HepG2 (cell line): ENCODE data around the gene ZNF425. TPM values are rescaled to one million over a fixed set of nuclear protein-coding genes. Genes with fewer than 3 reads are reported as not detected.
A peak's percentile ranks its signal among the peaks of the same experiment; 100 is the strongest.

Source experiments
- ATF7-NPFF ChIP-seq: sonication (generic); formaldehyde crosslinking; IDR thresholded peaks from 2 replicates; pipeline ENCODE4 v1.8.1; 2023; ENCODE audit warnings: mild to moderate bottlenecking, low read depth, missing genetic modification reagents, moderate library complexity
- CBX1 ChIP-seq: IDR thresholded peaks from one replicate; pipeline ENCODE4 v1.6.1; 2016; ENCODE audit warnings: antibody characterized with exemption, low read depth
- CHD2 ChIP-seq: IDR thresholded peaks from 2 replicates; pipeline ENCODE4 v1.6.1; 2011; ENCODE audit warnings: low read depth, low read length, improper control_type of control experiment
- DNMT3B ChIP-seq: conservative IDR thresholded peaks from 2 replicates; pipeline ENCODE4 v1.6.1; 2016; ENCODE audit warnings: missing biosample characterization, control low read depth
- GTF2F1 ChIP-seq: fragments of 150-350 bp; IDR thresholded peaks from 2 replicates; pipeline ENCODE4 v1.6.1; 2014; ENCODE audit warnings: low read length
- GZF1 ChIP-seq: sonication (generic); formaldehyde crosslinking; IDR thresholded peaks from 2 replicates; pipeline ENCODE4 v1.5.1; 2020; ENCODE audit warnings: mild to moderate bottlenecking, missing genetic modification reagents
- HDAC1 ChIP-seq: sonication (generic); formaldehyde crosslinking; IDR thresholded peaks from 2 replicates; pipeline ENCODE4 v1.5.1; 2020; ENCODE audit warnings: mild to moderate bottlenecking, missing genetic modification reagents
- HNRNPUL1 ChIP-seq: fragments of 200-400 bp; formaldehyde crosslinking; IDR thresholded peaks from 2 replicates; pipeline ENCODE4 v1.6.1; 2017; ENCODE audit warnings: low read depth, mild to moderate bottlenecking, low read length, moderate library complexity
- KDM4B ChIP-seq: sonication (generic); formaldehyde crosslinking; IDR thresholded peaks from 2 replicates; pipeline ENCODE4 v1.4.0; 2020; ENCODE audit warnings: missing genetic modification reagents
- MED1 ChIP-seq: sonication (generic); formaldehyde crosslinking; IDR thresholded peaks from 2 replicates; pipeline ENCODE4 v1.4.0; 2020; ENCODE audit warnings: missing genetic modification reagents
- NCOA1 ChIP-seq: sonication (generic); formaldehyde crosslinking; IDR thresholded peaks from 2 replicates; pipeline ENCODE4 v1.9.0; 2021; ENCODE audit warnings: missing genetic modification reagents
- PHF8 ChIP-seq: sonication (generic); formaldehyde crosslinking; IDR thresholded peaks from 2 replicates; pipeline ENCODE4 v1.5.0; 2020; ENCODE audit warnings: missing genetic modification reagents
- PPARG ChIP-seq: conservative IDR thresholded peaks from 2 replicates; pipeline ENCODE4 v1.6.1; 2016; ENCODE audit warnings: missing biosample characterization, missing genetic modification reagents
- SP2 ChIP-seq: sonication (generic); formaldehyde crosslinking; IDR thresholded peaks from 2 replicates; pipeline ENCODE4 v1.5.1; 2020; ENCODE audit warnings: mild to moderate bottlenecking, missing genetic modification reagents
- STAG1 ChIP-seq: sonication (generic); formaldehyde crosslinking; IDR thresholded peaks from 2 replicates; pipeline ENCODE4 v1.4.0; 2020; ENCODE audit warnings: missing genetic modification reagents
- TBX3 ChIP-seq: fragments of 450-650 bp; IDR thresholded peaks from 2 replicates; pipeline ENCODE4 v1.6.1; 2017; ENCODE audit warnings: antibody characterized with exemption, mild to moderate bottlenecking, inconsistent platforms, borderline replicate concordance
- XBP1 ChIP-seq: sonication (generic); formaldehyde crosslinking; IDR thresholded peaks from 2 replicates; pipeline ENCODE4 v1.5.0; 2020; ENCODE audit warnings: missing genetic modification reagents
- ZNF136 ChIP-seq: sonication (generic); formaldehyde crosslinking; IDR thresholded peaks from 2 replicates; pipeline ENCODE4 v1.8.1; 2022; ENCODE audit warnings: low read depth, mild to moderate bottlenecking, moderate library complexity, missing genetic modification reagents
- ZNF234 ChIP-seq: sonication (generic); formaldehyde crosslinking; conservative IDR thresholded peaks from 2 replicates; pipeline ENCODE4 v1.5.1; 2020; ENCODE audit warnings: mild to moderate bottlenecking, missing genetic modification reagents
- ZNF850 ChIP-seq: sonication (generic); formaldehyde crosslinking; conservative IDR thresholded peaks from 2 replicates; pipeline ENCODE4 v1.9.0; 2021; ENCODE audit warnings: mild to moderate bottlenecking, missing genetic modification reagents
- ZSCAN21 ChIP-seq: sonication (generic); formaldehyde crosslinking; IDR thresholded peaks from 2 replicates; pipeline ENCODE4 v1.8.0; 2022; ENCODE audit warnings: mild to moderate bottlenecking, missing genetic modification reagents, moderate library complexity, borderline replicate concordance
- ZSCAN29 ChIP-seq: sonication (generic); formaldehyde crosslinking; conservative IDR thresholded peaks from 2 replicates; pipeline ENCODE4 v1.4.0; 2020; ENCODE audit warnings: mild to moderate bottlenecking, missing genetic modification reagents
- polyA plus RNA-seq, 8 experiments: library from polyadenylated mRNA; depleted of rRNA in 3 of 8; stranded (reverse) in 7 of 8; unstranded in 1 of 8; fragments of >200 nt; fragmentation: Illumina TruSeq in 4 of 8; extraction: Trizol in 4 of 8; gene quantifications; 2 replicates each; pipeline versions ENCODE4 v1.2.1 to v1.2.3, GENCODE V29; 2011 to 2016; ENCODE audit warnings: low read depth in 4 of 8, missing spikeins in 1 of 8, mixed read lengths in 1 of 8; ENCODE audit not compliant: insufficient read depth in 1 of 8
- total RNA-seq, 5 experiments: library from RNA; depleted of rRNA; stranded (reverse); fragments of >200 nt; fragmentation: Illumina TruSeq; extraction: Trizol; gene quantifications; 2 replicates each; pipeline ENCODE4 v1.2.3, GENCODE V29; 2016; ENCODE audit warnings: low read depth in 1 of 5
- TF ChIP-seq, protein P1 (sequence below): sonication (generic); formaldehyde crosslinking; IDR thresholded peaks from 2 replicates; pipeline ENCODE4 v1.9.0; 2021; ENCODE audit warnings: missing genetic modification reagents, borderline replicate concordance
- TF ChIP-seq, protein P2 (sequence below): sonication (generic); formaldehyde crosslinking; IDR thresholded peaks from 2 replicates; pipeline ENCODE4 v1.8.0; 2023; ENCODE audit warnings: mild to moderate bottlenecking, missing genetic modification reagents
- TF ChIP-seq, protein P3 (sequence below): sonication (generic); formaldehyde crosslinking; IDR thresholded peaks from 2 replicates; pipeline ENCODE4 v1.8.0; 2022; ENCODE audit warnings: mild to moderate bottlenecking, missing genetic modification reagents

ZNF425 gene
- total and polyA plus RNA-seq, 2 of the 13 experiments (the other 11 are each of a cell fraction or from before 2014, with no cell fraction given) = 0.51 to 1.1 TPM

DNA sequence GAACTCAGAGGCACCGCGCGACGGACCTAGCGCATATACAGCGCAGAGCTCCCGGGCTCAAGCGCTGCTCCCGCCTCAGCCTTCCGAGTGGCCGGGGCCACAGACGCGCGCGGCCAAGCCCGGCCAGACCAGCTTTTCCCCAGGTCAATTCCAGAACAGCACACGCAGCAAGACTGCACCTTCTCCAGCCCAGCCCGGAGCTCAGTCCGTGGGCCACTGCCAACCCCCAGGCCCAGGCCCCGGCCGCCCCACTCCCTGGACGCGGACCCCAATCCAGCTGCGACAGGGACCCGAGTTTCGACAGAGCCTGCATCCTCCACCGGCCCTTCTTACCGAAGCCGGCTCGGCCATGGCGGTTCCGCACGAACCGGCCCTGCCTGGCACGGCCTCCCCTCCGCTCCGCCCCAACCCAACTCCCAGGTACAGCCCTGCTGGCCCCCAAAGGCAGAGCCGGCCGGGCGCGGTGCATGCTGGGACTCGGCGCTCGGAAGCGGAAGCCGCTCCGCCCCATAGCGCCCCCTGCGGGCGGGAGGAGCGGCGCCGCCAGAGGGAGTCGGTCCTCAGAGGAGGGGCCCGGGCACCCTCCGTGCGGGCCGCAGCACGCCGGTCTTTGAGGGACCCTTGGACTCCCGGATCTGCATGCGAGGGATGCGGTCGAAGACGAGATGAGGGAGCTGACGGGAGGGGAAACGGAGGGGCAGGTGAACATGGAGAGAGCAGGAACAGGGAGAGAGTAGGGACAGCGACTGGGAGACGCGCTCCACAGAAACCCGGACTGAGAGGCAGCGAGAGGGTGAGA lies at the start of gene ZNF425 (continued):
- peak; percentile 94 for TF ChIP-seq CBX1
- peak; percentile 96 for TF ChIP-seq HDAC1 (CRISPR knock-in tag)
- TF ChIP-seq NCOA1 (CRISPR knock-in tag) = peak; percentile 83
- peak; percentile 34 for TF ChIP-seq STAG1 (CRISPR knock-in tag)
- TF ChIP-seq KDM4B (CRISPR knock-in tag) = 0 out of 2 replicates have a peak, but pooled peaks have one; percentile 91
- no peak for TF ChIP-seq ZNF136 (CRISPR knock-in tag)
- no peak for TF ChIP-seq DNMT3B (CRISPR knock-in tag)
- TF ChIP-seq TBX3 = no peak
- TF ChIP-seq, protein P1, sequence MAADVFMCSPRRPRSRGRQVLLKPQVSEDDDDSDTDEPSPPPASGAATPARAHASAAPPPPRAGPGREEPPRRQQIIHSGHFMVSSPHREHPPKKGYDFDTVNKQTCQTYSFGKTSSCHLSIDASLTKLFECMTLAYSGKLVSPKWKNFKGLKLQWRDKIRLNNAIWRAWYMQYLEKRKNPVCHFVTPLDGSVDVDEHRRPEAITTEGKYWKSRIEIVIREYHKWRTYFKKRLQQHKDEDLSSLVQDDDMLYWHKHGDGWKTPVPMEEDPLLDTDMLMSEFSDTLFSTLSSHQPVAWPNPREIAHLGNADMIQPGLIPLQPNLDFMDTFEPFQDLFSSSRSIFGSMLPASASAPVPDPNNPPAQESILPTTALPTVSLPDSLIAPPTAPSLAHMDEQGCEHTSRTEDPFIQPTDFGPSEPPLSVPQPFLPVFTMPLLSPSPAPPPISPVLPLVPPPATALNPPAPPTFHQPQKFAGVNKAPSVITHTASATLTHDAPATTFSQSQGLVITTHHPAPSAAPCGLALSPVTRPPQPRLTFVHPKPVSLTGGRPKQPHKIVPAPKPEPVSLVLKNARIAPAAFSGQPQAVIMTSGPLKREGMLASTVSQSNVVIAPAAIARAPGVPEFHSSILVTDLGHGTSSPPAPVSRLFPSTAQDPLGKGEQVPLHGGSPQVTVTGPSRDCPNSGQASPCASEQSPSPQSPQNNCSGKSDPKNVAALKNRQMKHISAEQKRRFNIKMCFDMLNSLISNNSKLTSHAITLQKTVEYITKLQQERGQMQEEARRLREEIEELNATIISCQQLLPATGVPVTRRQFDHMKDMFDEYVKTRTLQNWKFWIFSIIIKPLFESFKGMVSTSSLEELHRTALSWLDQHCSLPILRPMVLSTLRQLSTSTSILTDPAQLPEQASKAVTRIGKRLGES = no peak
- peak; percentile 85 for TF ChIP-seq MED1
- TF ChIP-seq, protein P2, sequence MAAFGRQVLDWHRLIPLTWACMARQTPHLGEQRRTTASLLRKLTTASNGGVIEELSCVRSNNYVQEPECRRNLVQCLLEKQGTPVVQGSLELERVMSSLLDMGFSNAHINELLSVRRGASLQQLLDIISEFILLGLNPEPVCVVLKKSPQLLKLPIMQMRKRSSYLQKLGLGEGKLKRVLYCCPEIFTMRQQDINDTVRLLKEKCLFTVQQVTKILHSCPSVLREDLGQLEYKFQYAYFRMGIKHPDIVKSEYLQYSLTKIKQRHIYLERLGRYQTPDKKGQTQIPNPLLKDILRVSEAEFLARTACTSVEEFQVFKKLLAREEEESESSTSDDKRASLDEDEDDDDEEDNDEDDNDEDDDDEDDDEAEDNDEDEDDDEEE (CRISPR knock-in tag) = no peak; the same call in 1 of the 2 replicates
- peak; percentile 83 for TF ChIP-seq ZSCAN29
- TF ChIP-seq ATF7-NPFF (CRISPR knock-in tag) = peak; percentile 94
- 0 out of 2 replicates have a peak, but pooled peaks have one; percentile 10 for TF ChIP-seq ZNF234 (CRISPR knock-in tag)
- peak; percentile 36; the same call in 1 of the 2 replicates for TF ChIP-seq PPARG
- peak; percentile 95 for TF ChIP-seq PHF8 (CRISPR knock-in tag)
- peak; percentile 96 for TF ChIP-seq GZF1 (CRISPR knock-in tag)
- TF ChIP-seq XBP1 (CRISPR knock-in tag) = peak; percentile 51; the same call in 1 of the 2 replicates
- no peak for TF ChIP-seq CHD2
- TF ChIP-seq HNRNPUL1 = peak; percentile 66; the same call in 1 of the 2 replicates
- TF ChIP-seq ZNF850 (CRISPR knock-in tag) = peak; percentile 28; the same call in 1 of the 2 replicates
- TF ChIP-seq SP2 = peak; percentile 24; the same call in 1 of the 2 replicates
- TF ChIP-seq, protein P3, sequence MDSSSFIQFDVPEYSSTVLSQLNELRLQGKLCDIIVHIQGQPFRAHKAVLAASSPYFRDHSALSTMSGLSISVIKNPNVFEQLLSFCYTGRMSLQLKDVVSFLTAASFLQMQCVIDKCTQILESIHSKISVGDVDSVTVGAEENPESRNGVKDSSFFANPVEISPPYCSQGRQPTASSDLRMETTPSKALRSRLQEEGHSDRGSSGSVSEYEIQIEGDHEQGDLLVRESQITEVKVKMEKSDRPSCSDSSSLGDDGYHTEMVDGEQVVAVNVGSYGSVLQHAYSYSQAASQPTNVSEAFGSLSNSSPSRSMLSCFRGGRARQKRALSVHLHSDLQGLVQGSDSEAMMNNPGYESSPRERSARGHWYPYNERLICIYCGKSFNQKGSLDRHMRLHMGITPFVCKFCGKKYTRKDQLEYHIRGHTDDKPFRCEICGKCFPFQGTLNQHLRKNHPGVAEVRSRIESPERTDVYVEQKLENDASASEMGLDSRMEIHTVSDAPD (CRISPR knock-in tag) = peak; percentile 16; the same call in 1 of the 2 replicates
- peak; percentile 82 for TF ChIP-seq ZSCAN21 (CRISPR knock-in tag)
- no peak for TF ChIP-seq GTF2F1
